ENCODE measurements around the gene USP21.

GRCh38 chr1:161113915-161114314 lies 45.4 kb upstream of the USP21 start:
- TF ChIP-seq ZNF263 (CRISPR knock-in tag; IDR thresholded peaks at IDR 0.05) (no peak), HIVEP1 (CRISPR knock-in tag; IDR thresholded peaks at IDR 0.05) (no peak), IKZF1 (IDR thresholded peaks at IDR 0.05) (no peak), ZSCAN29 (CRISPR knock-in tag; conservative IDR thresholded peaks at IDR 0.05) (no peak)
- TF ChIP-seq, protein P1, sequence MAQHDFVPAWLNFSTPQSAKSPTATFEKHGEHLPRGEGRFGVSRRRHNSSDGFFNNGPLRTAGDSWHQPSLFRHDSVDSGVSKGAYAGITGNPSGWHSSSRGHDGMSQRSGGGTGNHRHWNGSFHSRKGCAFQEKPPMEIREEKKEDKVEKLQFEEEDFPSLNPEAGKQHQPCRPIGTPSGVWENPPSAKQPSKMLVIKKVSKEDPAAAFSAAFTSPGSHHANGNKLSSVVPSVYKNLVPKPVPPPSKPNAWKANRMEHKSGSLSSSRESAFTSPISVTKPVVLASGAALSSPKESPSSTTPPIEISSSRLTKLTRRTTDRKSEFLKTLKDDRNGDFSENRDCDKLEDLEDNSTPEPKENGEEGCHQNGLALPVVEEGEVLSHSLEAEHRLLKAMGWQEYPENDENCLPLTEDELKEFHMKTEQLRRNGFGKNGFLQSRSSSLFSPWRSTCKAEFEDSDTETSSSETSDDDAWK (CRISPR knock-in tag; IDR thresholded peaks at IDR 0.05) = no peak
- TF ChIP-seq, protein P2, sequence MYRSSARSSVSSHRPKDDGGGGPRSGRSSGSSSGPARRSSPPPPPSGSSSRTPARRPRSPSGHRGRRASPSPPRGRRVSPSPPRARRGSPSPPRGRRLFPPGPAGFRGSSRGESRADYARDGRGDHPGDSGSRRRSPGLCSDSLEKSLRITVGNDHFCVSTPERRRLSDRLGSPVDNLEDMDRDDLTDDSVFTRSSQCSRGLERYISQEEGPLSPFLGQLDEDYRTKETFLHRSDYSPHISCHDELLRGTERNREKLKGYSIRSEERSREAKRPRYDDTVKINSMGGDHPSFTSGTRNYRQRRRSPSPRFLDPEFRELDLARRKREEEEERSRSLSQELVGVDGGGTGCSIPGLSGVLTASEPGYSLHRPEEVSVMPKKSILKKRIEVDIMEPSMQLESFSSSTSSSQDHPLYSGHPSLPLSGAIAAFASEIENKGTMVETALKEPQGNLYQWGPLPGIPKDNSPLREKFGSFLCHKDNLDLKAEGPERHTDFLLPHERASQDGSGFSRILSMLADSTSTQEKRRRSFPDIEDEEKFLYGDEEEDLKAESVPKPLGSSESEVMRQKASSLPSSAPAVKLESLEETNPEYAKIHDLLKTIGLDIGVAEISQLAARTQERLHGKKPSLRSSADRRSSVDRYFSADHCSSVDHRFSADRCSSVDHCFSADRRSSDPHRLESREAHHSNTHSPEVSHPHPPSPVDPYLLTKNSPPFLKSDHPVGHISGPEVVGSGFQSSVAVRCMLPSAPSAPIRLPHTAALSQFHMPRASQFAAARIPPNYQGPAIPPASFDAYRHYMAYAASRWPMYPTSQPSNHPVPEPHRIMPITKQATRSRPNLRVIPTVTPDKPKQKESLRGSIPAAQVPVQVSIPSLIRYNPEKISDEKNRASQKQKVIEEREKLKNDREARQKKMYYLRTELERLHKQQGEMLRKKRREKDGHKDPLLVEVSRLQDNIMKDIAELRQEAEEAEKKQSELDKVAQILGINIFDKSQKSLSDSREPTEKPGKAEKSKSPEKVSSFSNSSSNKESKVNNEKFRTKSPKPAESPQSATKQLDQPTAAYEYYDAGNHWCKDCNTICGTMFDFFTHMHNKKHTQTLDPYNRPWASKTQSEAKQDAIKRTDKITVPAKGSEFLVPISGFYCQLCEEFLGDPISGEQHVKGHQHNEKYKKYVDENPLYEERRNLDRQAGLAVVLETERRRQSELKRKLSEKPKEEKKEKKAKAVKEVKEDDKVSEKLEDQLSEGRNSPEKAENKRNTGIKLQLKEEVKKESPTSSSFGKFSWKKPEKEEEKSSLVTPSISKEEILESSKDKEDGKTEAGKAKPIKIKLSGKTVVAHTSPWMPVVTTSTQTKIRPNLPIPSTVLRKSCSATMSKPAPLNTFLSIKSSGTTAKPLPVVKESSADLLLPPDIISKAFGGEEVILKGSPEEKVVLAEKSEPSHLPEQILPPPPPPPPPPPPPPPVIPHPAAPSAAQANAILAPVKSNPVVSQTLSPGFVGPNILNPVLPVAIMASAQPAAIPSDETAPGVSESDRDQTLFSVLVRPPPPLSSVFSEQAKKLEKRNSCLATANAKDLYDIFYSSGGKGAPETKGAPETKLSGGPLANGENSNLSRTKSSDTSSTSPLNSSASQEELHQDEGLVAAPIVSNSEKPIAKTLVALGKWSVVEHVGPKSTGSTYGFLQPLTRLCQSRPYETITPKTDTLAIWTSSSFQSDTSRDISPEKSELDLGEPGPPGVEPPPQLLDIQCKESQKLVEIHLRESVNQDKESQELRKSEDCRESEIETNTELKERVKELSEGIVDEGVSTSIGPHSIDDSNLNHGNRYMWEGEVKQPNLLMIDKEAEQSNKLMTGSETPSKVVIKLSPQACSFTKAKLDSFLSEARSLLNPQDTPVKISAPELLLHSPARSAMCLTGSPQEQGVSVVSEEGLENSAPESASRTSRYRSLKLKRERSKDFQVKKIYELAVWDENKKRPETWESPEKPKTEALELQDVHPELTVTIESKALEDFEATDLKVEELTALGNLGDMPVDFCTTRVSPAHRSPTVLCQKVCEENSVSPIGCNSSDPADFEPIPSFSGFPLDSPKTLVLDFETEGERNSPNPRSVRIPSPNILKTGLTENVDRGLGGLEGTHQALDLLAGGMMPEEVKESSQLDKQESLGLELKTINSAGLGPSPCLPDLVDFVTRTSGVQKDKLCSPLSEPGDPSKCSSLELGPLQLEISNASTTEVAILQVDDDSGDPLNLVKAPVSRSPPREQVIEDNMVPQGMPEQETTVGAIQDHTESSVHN (CRISPR knock-in tag; IDR thresholded peaks at IDR 0.05) = no peak
- TF ChIP-seq, protein P3, sequence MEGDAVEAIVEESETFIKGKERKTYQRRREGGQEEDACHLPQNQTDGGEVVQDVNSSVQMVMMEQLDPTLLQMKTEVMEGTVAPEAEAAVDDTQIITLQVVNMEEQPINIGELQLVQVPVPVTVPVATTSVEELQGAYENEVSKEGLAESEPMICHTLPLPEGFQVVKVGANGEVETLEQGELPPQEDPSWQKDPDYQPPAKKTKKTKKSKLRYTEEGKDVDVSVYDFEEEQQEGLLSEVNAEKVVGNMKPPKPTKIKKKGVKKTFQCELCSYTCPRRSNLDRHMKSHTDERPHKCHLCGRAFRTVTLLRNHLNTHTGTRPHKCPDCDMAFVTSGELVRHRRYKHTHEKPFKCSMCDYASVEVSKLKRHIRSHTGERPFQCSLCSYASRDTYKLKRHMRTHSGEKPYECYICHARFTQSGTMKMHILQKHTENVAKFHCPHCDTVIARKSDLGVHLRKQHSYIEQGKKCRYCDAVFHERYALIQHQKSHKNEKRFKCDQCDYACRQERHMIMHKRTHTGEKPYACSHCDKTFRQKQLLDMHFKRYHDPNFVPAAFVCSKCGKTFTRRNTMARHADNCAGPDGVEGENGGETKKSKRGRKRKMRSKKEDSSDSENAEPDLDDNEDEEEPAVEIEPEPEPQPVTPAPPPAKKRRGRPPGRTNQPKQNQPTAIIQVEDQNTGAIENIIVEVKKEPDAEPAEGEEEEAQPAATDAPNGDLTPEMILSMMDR (CRISPR knock-in tag; IDR thresholded peaks at IDR 0.05) = no peak
